Bronchial epithelial cell (primary cell): ENCODE data around the gene GHSR. TPM values are rescaled to one million over a fixed set of nuclear protein-coding genes. Genes with fewer than 3 reads are reported as not detected.

Experiments used
- DNase-seq: peaks from one replicate; pipeline ENCODE4 v3.0.0-alpha.2; 2010; ENCODE audit warnings: low read depth
- FAIRE-seq: peaks from 2 replicates; lab custom pipeline; 2011; peaks lifted over from hg19 to GRCh38; lab: Jason Lieb, UNC
- H3K27me3 ChIP-seq: 2 replicates; pipeline ENCODE4 v1.5.1; 2011; ENCODE audit warnings: low read length; ENCODE audit not compliant: control insufficient read depth, insufficient read depth
- H3K36me3 ChIP-seq: 2 replicates; pipeline ENCODE4 v1.5.1; 2011; ENCODE audit warnings: low read length; ENCODE audit not compliant: control insufficient read depth, insufficient read depth
- H3K4me3 ChIP-seq: 2 replicates; pipeline ENCODE4 v1.5.1; 2011; ENCODE audit warnings: mild to moderate bottlenecking, low read depth, low read length, control low read depth
- CTCF ChIP-seq: IDR thresholded peaks from 2 replicates; pipeline ENCODE4 v1.5.1; 2011; ENCODE audit warnings: mild to moderate bottlenecking, moderate library complexity, low read length, control low read depth, inconsistent platforms; ENCODE audit not compliant: insufficient read depth, severe bottlenecking
- total RNA-seq: library from RNA; depleted of rRNA; stranded (reverse); fragments of >200 nt; gene quantifications from 2 replicates; pipeline ENCODE4 v1.2.1, GENCODE V29; 2014

Gene GHSR
- total RNA-seq, 1 donor from 2014 or later: not detected

- no peak for TF ChIP-seq CTCF
- H3K27me3 ChIP-seq: no peaks in the 10 kb centered on the region
- DNase-seq (no peak), FAIRE-seq (no peak)
- no peaks in the 10 kb centered on the region for H3K36me3 ChIP-seq
- H3K4me3 ChIP-seq: no peak overlapping the region
Observed at GRCh38 chr3:172405914-172406313, 42.3 kb downstream of the GHSR start.

- Histone ChIP-seq H3K4me3 (no peak overlapping the region), H3K36me3 (no peaks in the 10 kb centered on the region), H3K27me3 (no peaks in the 10 kb centered on the region)
- no peak for FAIRE-seq
- no peak for DNase-seq
- TF ChIP-seq CTCF: no peak
Observed at GRCh38 chr3:172404237-172404962, 43.9 kb downstream of the GHSR start.

- no peaks in the 10 kb centered on the region for H3K27me3 ChIP-seq
- DNase-seq (no peak), FAIRE-seq (no peak)
- H3K4me3 ChIP-seq: no peak overlapping the region
- H3K36me3 ChIP-seq: no peaks in the 10 kb centered on the region
- TF ChIP-seq CTCF: no peak
Observed at GRCh38 chr3:172402892-172403643, 45.2 kb downstream of the GHSR start.

GRCh38 chr3:172402090-172402489, 46.2 kb downstream of the GHSR start:
- FAIRE-seq: no peak
- H3K27me3 ChIP-seq: no peaks in the 10 kb centered on the region
- peaks cover 1% of the 10 kb centered on the region for H3K36me3 ChIP-seq
- H3K4me3 ChIP-seq: no peak overlapping the region
- DNase-seq: no peak
- TF ChIP-seq CTCF: no peak

- peaks cover 1% of the 10 kb centered on the region for H3K36me3 ChIP-seq
- no peaks in the 10 kb centered on the region for H3K27me3 ChIP-seq
- DNase-seq (no peak), FAIRE-seq (no peak)
- TF ChIP-seq CTCF: no peak
- H3K4me3 ChIP-seq: no peak overlapping the region
Observed at GRCh38 chr3:172398484-172398883, 49.8 kb downstream of the GHSR start.
